Hindlimb muscle (tissue), 1 donor: ENCODE results near the gene HOXB3. TPM values are rescaled to one million over a fixed set of nuclear protein-coding genes. Genes with fewer than 3 reads are reported as not detected.

Source experiments
- DNase-seq: peaks from one replicate; pipeline ENCODE4 v3.0.0-alpha.2; 2013
- polyA plus RNA-seq: library from polyadenylated mRNA; unstranded; fragments of 120-200 nt; gene quantifications from one replicate; pipeline ENCODE4 v1.2.1, GENCODE V29; 2013; ENCODE audit not compliant: insufficient read length

HOXB3 gene
- polyA plus RNA-seq, 1 donor: 9.1 TPM

- no peak for DNase-seq
Observed at GRCh38 chr17:48612456-48612853, 22.4 kb upstream of the HOXB3 start.

- DNase-seq: no peak
Observed at GRCh38 chr17:48611681-48612455, 21.8 kb upstream of the HOXB3 start.

- DNase-seq: no peak
Observed at GRCh38 chr17:48611213-48611612, 21.2 kb upstream of the HOXB3 start.

- no peak for DNase-seq
Observed at GRCh38 chr17:48610282-48611211, 20.5 kb upstream of the HOXB3 start, which contains the start of gene HOXB7. TSS of gene HOXB7 (minus strand) at chr17:48611017. CDS start at chr17:48610918, 99 bp downstream.

GRCh38 chr17:48609759-48610281, 19.8 kb upstream of the HOXB3 start:
- DNase-seq: no peak

GRCh38 chr17:48609033-48609432, 19.0 kb upstream of the HOXB3 start:
- no peak for DNase-seq

- no peak for DNase-seq
Observed at GRCh38 chr17:48608494-48608834, 18.4 kb upstream of the HOXB3 start.

- DNase-seq: no peak
Observed at GRCh38 chr17:48606892-48607614, 17.0 kb upstream of the HOXB3 start.

GRCh38 chr17:48605991-48606891, 16.2 kb upstream of the HOXB3 start:
- no peak for DNase-seq

- DNase-seq: no peak
Observed at GRCh38 chr17:48605409-48605919, 15.4 kb upstream of the HOXB3 start.

- DNase-seq: no peak
Observed at GRCh38 chr17:48604770-48605329, 14.8 kb upstream of the HOXB3 start, which contains the start of gene HOXB6. TSS of gene HOXB6 (minus strand) at chr17:48604986. CDS start at chr17:48598150, 6,836 bp downstream.

GRCh38 chr17:48603959-48604769, 14.1 kb upstream of the HOXB3 start:
- no peak for DNase-seq

GRCh38 chr17:48601539-48602425, 11.7 kb upstream of the HOXB3 start:
- DNase-seq: no peak

- no peak for DNase-seq
Observed at GRCh38 chr17:48601207-48601538, 11.1 kb upstream of the HOXB3 start.

- no peak for DNase-seq
Observed at GRCh38 chr17:48600244-48601098, 10.4 kb upstream of the HOXB3 start.

- DNase-seq: no peak
Observed at GRCh38 chr17:48599354-48599753, 9.3 kb upstream of the HOXB3 start.

GRCh38 chr17:48598736-48599135, 8.7 kb upstream of the HOXB3 start:
- DNase-seq: no peak
